ENCODE measurements around the gene CYP39A1. TPM values are rescaled to one million over a fixed set of nuclear protein-coding genes. Genes with fewer than 3 reads are reported as not detected.

The CYP39A1 gene
- total and polyA plus RNA-seq, 2 donors (not counting 1 experiment from before 2014, with no cell fraction given) = not detected

GRCh38 chr6:46549155-46549554 is 103.5 kb downstream of the CYP39A1 start:
- Histone ChIP-seq H3K4me3 (ENCODE audit: control extremely low read depth in 1 of 5, extremely low read depth in 1 of 5, insufficient read depth in 1 of 5, low read depth in 2 of 5, low read length in 4 of 5) (no peak overlapping the region), H3K27ac (ENCODE audit: low read length in 2 of 2) (no peak overlapping the region), H3K79me2 (ENCODE audit: control insufficient read depth, insufficient read depth, low read length) (no peaks in the 10 kb centered on the region), H3K27me3 (replicated peaks in 1 of 4; ENCODE audit: control extremely low read depth in 1 of 4, control insufficient read depth in 3 of 4, insufficient read depth in 4 of 4, low read length in 3 of 4) (no peaks in the 10 kb centered on the region), H2AFZ (ENCODE audit: insufficient read depth, low read depth, low read length, poor library complexity, severe bottlenecking) (no peak overlapping the region), H3K4me2 (replicated peaks; ENCODE audit: low read depth, low read length, poor library complexity, severe bottlenecking) (no peak overlapping the region), H3K9me3 (ENCODE audit: control extremely low read depth in 1 of 3, control insufficient read depth in 2 of 3, insufficient read depth in 1 of 3, low read length in 2 of 3) (peaks cover 0 to 3% (median 0%) of the 10 kb centered on the region in 3 donors), H4K20me1 (ENCODE audit: control insufficient read depth, insufficient read depth, low read length, poor library complexity, severe bottlenecking) (no peaks in the 10 kb centered on the region), H3K4me1 (ENCODE audit: control insufficient read depth in 2 of 2, insufficient read depth in 2 of 2, low read length in 2 of 2) (no peaks in the 10 kb centered on the region), H3K36me3 (replicated peaks in 1 of 2; ENCODE audit: control extremely low read depth in 1 of 2, control insufficient read depth in 1 of 2, extremely low read depth in 1 of 2, insufficient read depth in 2 of 2, low read length in 1 of 2) (no peaks in the 10 kb centered on the region), H3K9ac (ENCODE audit: low read length) (no peak overlapping the region)
- no peak overlapping the region for H3K27ac Mint-ChIP-seq
- no peak for ATAC-seq (ENCODE audit: low read depth)
- no peak for DNase-seq
- ChIA-PET CTCF (no interaction called here), POLR2A (no interaction called here)
- intact Hi-C loops (cut with micrococcal nuclease) = no loop called here
- H3K9me3 Mint-ChIP-seq (ENCODE audit: insufficient read depth) = peaks cover 4% of the 10 kb centered on the region
- no peaks in the 10 kb centered on the region for H3K27me3 Mint-ChIP-seq
- H3K4me3 Mint-ChIP-seq = no peak overlapping the region
- no peaks in the 10 kb centered on the region for H3K4me1 Mint-ChIP-seq
- TF ChIP-seq, protein P1, sequence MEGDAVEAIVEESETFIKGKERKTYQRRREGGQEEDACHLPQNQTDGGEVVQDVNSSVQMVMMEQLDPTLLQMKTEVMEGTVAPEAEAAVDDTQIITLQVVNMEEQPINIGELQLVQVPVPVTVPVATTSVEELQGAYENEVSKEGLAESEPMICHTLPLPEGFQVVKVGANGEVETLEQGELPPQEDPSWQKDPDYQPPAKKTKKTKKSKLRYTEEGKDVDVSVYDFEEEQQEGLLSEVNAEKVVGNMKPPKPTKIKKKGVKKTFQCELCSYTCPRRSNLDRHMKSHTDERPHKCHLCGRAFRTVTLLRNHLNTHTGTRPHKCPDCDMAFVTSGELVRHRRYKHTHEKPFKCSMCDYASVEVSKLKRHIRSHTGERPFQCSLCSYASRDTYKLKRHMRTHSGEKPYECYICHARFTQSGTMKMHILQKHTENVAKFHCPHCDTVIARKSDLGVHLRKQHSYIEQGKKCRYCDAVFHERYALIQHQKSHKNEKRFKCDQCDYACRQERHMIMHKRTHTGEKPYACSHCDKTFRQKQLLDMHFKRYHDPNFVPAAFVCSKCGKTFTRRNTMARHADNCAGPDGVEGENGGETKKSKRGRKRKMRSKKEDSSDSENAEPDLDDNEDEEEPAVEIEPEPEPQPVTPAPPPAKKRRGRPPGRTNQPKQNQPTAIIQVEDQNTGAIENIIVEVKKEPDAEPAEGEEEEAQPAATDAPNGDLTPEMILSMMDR (IDR thresholded peaks at IDR 0.05) = no peak
- TF ChIP-seq EZH2 (IDR thresholded peaks at IDR 0.05; ENCODE audit: borderline replicate concordance, insufficient read depth, low read depth, low read length, poor library complexity, severe bottlenecking) = no peak

GRCh38 chr6:46541556-46541955 is 111.1 kb downstream of the CYP39A1 start:
- H3K9me3 Mint-ChIP-seq (ENCODE audit: insufficient read depth) = peaks cover 11% of the 10 kb centered on the region
- ATAC-seq (ENCODE audit: low read depth) = no peak
- peaks cover 0 to 3% (median 0%) of the 10 kb centered on the region in 3 donors for H3K9me3 ChIP-seq (ENCODE audit: control extremely low read depth in 1 of 3, control insufficient read depth in 2 of 3, insufficient read depth in 1 of 3, low read length in 2 of 3)
- H3K4me3 ChIP-seq (ENCODE audit: control extremely low read depth in 1 of 5, extremely low read depth in 1 of 5, insufficient read depth in 1 of 5, low read depth in 2 of 5, low read length in 4 of 5) = no peak overlapping the region
- no peaks in the 10 kb centered on the region for H3K36me3 ChIP-seq (replicated peaks in 1 of 2; ENCODE audit: control extremely low read depth in 1 of 2, control insufficient read depth in 1 of 2, extremely low read depth in 1 of 2, insufficient read depth in 2 of 2, low read length in 1 of 2)
- peaks cover 6% of the 10 kb centered on the region for H3K27me3 Mint-ChIP-seq
- no peak overlapping the region for H3K27ac Mint-ChIP-seq
- H3K4me1 Mint-ChIP-seq = no peaks in the 10 kb centered on the region
- ChIA-PET CTCF (no interaction called here), POLR2A (no interaction called here)
- no peak overlapping the region for H3K4me3 Mint-ChIP-seq
- H3K27me3 ChIP-seq (replicated peaks in 1 of 4; ENCODE audit: control extremely low read depth in 1 of 4, control insufficient read depth in 3 of 4, insufficient read depth in 4 of 4, low read length in 3 of 4) = peaks cover 0 to 3% (median 0%) of the 10 kb centered on the region in 4 experiments
- H3K27ac ChIP-seq (ENCODE audit: low read length in 2 of 2) = no peak overlapping the region
- no peaks in the 10 kb centered on the region for H3K79me2 ChIP-seq (ENCODE audit: control insufficient read depth, insufficient read depth, low read length)
- H3K4me1 ChIP-seq (ENCODE audit: control insufficient read depth in 2 of 2, insufficient read depth in 2 of 2, low read length in 2 of 2) = no peaks in the 10 kb centered on the region
- TF ChIP-seq EZH2 (IDR thresholded peaks at IDR 0.05; ENCODE audit: borderline replicate concordance, insufficient read depth, low read depth, low read length, poor library complexity, severe bottlenecking) = no peak
- TF ChIP-seq, protein P1 (IDR thresholded peaks at IDR 0.05) = no peak
- H4K20me1 ChIP-seq (ENCODE audit: control insufficient read depth, insufficient read depth, low read length, poor library complexity, severe bottlenecking) = no peaks in the 10 kb centered on the region
- WGBS (ENCODE audit: insufficient coverage) = 94% methylated on average over 3 of the region's 3 CpGs
- intact Hi-C loops (cut with micrococcal nuclease) = no loop called here
- no peak overlapping the region for H2AFZ ChIP-seq (ENCODE audit: insufficient read depth, low read depth, low read length, poor library complexity, severe bottlenecking)
- H3K4me2 ChIP-seq (replicated peaks; ENCODE audit: low read depth, low read length, poor library complexity, severe bottlenecking) = no peak overlapping the region
- no peak overlapping the region for H3K9ac ChIP-seq (ENCODE audit: low read length)
- DNase-seq = no peak
